Mesenchymal stem cell (in vitro differentiated cells and primary cell): Measurements from ENCODE around the gene SCARB1.
A peak's percentile ranks its signal among the peaks of the same experiment; 100 is the strongest.

Experiments
- DNase-seq: peaks from one replicate; pipeline ENCODE4 v3.0.0-alpha.2; 2013
- H2AFZ ChIP-seq: one replicate; pipeline ENCODE4 v1.6.1; 2013; ENCODE audit warnings: low read depth, mild to moderate bottlenecking, control low read depth, inconsistent platforms, low read length, moderate library complexity
- H2AK5ac ChIP-seq: 2 replicates; pipeline ENCODE4 v1.6.1; 2013; ENCODE audit warnings: low read length, moderate library complexity, mild to moderate bottlenecking, inconsistent platforms; ENCODE audit not compliant: severe bottlenecking
- H2BK120ac ChIP-seq: one replicate; pipeline ENCODE4 v1.6.1; 2013; ENCODE audit warnings: low read depth, mild to moderate bottlenecking, inconsistent platforms, low read length, moderate library complexity
- H2BK12ac ChIP-seq, 2 experiments: one replicate each; pipeline ENCODE4 v1.6.1; 2013; ENCODE audit warnings: inconsistent platforms in 2 of 2, low read length in 2 of 2, mild to moderate bottlenecking in 2 of 2, moderate library complexity in 2 of 2, control low read depth in 1 of 2
- H2BK15ac ChIP-seq: one replicate; pipeline ENCODE4 v1.6.1; 2013; ENCODE audit warnings: mild to moderate bottlenecking, low read depth, inconsistent platforms; ENCODE audit not compliant: poor library complexity, severe bottlenecking
- H2BK5ac ChIP-seq: 2 replicates; pipeline ENCODE4 v1.6.1; 2013; ENCODE audit warnings: low read depth, mild to moderate bottlenecking, low read length, control low read depth, inconsistent platforms; ENCODE audit not compliant: poor library complexity, severe bottlenecking
- H3K14ac ChIP-seq, 2 experiments: one replicate each; pipeline ENCODE4 v1.6.1; 2013; ENCODE audit warnings: inconsistent platforms in 2 of 2, low read length in 2 of 2, control low read depth in 1 of 2, mild to moderate bottlenecking in 1 of 2, moderate library complexity in 1 of 2
- H3K18ac ChIP-seq, 2 experiments: one replicate each; pipeline ENCODE4 v1.6.1; 2013; ENCODE audit warnings: inconsistent platforms in 2 of 2, low read length in 2 of 2, control low read depth in 1 of 2, low read depth in 1 of 2, mild to moderate bottlenecking in 1 of 2
- H3K23ac ChIP-seq, 2 experiments: one replicate each; pipeline ENCODE4 v1.6.1; 2013; ENCODE audit warnings: inconsistent platforms in 2 of 2, low read length in 2 of 2, mild to moderate bottlenecking in 2 of 2, moderate library complexity in 2 of 2, control low read depth in 1 of 2
- H3K27ac ChIP-seq: 2 replicates; pipeline ENCODE4 v1.5.1; 2013; ENCODE audit warnings: mild to moderate bottlenecking, moderate library complexity, low read length, control low read depth, inconsistent platforms; ENCODE audit not compliant: poor library complexity, severe bottlenecking
- H3K27me3 ChIP-seq, 2 experiments: 2 replicates each; pipeline versions ENCODE4 v1.6.1 to v1.7.0; 2013; ENCODE audit warnings: low read length in 2 of 2, mild to moderate bottlenecking in 2 of 2, moderate library complexity in 2 of 2, control low read depth in 1 of 2, inconsistent platforms in 1 of 2; ENCODE audit not compliant: control insufficient read depth in 1 of 2, insufficient read depth in 1 of 2
- H3K36me3 ChIP-seq, 2 experiments: 2 replicates each; pipeline versions ENCODE4 v1.6.1 to v1.7.0; 2013; ENCODE audit warnings: low read length in 2 of 2, control low read depth in 1 of 2, inconsistent platforms in 1 of 2, low read depth in 1 of 2, mild to moderate bottlenecking in 1 of 2; ENCODE audit not compliant: insufficient read depth in 2 of 2, control insufficient read depth in 1 of 2
- H3K4ac ChIP-seq, 2 experiments: one replicate each; pipeline ENCODE4 v1.6.1; 2013; ENCODE audit warnings: inconsistent platforms in 2 of 2, low read length in 2 of 2, mild to moderate bottlenecking in 2 of 2, moderate library complexity in 2 of 2, control low read depth in 1 of 2, low read depth in 1 of 2
- H3K4me1 ChIP-seq: 2 replicates; pipeline ENCODE4 v1.6.1; 2013; ENCODE audit warnings: low read depth, low read length, control low read depth; ENCODE audit not compliant: control insufficient read depth, insufficient read depth
- H3K4me2 ChIP-seq: 2 replicates; pipeline ENCODE4 v1.6.1; 2013; ENCODE audit warnings: low read length, mild to moderate bottlenecking, inconsistent platforms; ENCODE audit not compliant: poor library complexity, severe bottlenecking
- H3K4me3 ChIP-seq, 2 experiments: 2 replicates each; pipeline versions ENCODE4 v1.5.1 to v1.7.0; 2013; ENCODE audit warnings: low read length in 2 of 2, mild to moderate bottlenecking in 2 of 2, control low read depth in 1 of 2, low read depth in 1 of 2; ENCODE audit not compliant: insufficient read depth in 1 of 2
- H3K79me1 ChIP-seq: replicated peaks from 2 replicates; pipeline ENCODE4 v1.6.1; 2013; ENCODE audit warnings: mild to moderate bottlenecking, control low read depth, low read length, inconsistent platforms; ENCODE audit not compliant: poor library complexity, severe bottlenecking
- H3K9ac ChIP-seq: 2 replicates; pipeline ENCODE4 v1.7.0; 2013; ENCODE audit warnings: mild to moderate bottlenecking, low read length, moderate library complexity
- H3K9me3 ChIP-seq: 2 replicates; pipeline ENCODE4 v1.7.0; 2013; ENCODE audit warnings: mild to moderate bottlenecking, low read length; ENCODE audit not compliant: control insufficient read depth
- H4K8ac ChIP-seq: one replicate; pipeline ENCODE4 v1.6.1; 2013; ENCODE audit warnings: inconsistent platforms, mild to moderate bottlenecking, low read length, moderate library complexity
- H4K91ac ChIP-seq: one replicate; pipeline ENCODE4 v1.6.1; 2013; ENCODE audit warnings: mild to moderate bottlenecking, low read length, inconsistent platforms
- WGBS: methylation state at CpG from one replicate; pipeline ENCODE4 v1.1.7; 2013; ENCODE audit warnings: mixed read lengths; 5-methylcytosine and 5-hydroxymethylcytosine counted together

The SCARB1 gene

DNA sequence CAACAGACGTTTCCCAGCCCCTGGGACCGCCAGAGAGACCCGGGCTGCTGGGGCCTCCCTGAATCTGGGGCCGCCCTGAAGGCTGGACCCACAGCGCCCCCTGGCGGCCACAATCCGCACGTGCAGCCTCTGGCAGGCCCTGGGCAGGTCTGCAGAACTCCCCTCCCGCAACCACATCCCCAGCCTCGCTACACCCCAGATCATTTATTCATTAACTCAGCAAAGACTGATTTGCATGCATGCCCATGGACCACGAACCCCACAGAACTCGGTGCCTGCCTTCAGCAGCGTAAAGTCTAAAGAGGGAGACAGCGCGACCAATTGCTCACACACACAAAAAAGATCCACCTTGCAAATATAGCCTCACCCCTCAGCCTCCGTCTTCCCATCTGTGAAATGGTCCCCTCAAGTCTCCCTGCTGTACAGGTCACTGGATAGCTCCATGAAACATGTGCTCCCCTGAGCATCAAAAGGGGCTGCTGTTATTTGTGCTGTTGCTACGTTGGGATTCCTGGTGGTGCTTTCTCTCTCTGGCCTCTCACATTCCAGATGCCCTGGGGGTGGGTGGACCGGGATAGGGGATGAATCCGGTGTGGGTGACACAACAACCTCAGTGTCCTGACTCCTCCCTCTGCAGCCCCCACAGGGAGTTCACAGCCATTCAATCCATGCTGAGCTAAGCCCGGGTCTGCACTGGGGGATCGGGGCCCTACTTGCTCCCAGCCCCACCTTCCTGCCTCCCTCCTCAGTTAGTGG lies 96.4 kb downstream of the SCARB1 start:
- H2BK120ac ChIP-seq = peak overlapping the region; percentile 52
- no peaks in the 10 kb centered on the region for H3K9me3 ChIP-seq
- H3K9ac ChIP-seq = no peak overlapping the region
- peak overlapping the region; percentile 52 to 74 for H3K18ac ChIP-seq
- peak overlapping the region; percentile 11 for H4K91ac ChIP-seq
- no peak overlapping the region for H3K4me2 ChIP-seq
- peak overlapping the region; percentile 32 to 75 for H2BK12ac ChIP-seq
- peaks cover 3% of the 10 kb centered on the region for H3K79me1 ChIP-seq
- peak overlapping the region; percentile 69 for H4K8ac ChIP-seq
- H2BK5ac ChIP-seq = peak overlapping the region; percentile 46
- peak overlapping the region; percentile 77 for H3K27ac ChIP-seq
- WGBS = 31% methylated on average over 21 of the region's 21 CpGs
- H3K4ac ChIP-seq = peak overlapping the region; percentile 63 to 75
- H2AFZ ChIP-seq = no peak overlapping the region
- H3K36me3 ChIP-seq = no peaks in the 10 kb centered on the region
- H3K4me3 ChIP-seq = no peak overlapping the region
- peak overlapping the region; percentile 70 for H2BK15ac ChIP-seq
- peaks cover 0 to 18% of the 10 kb centered on the region in 2 experiments for H3K27me3 ChIP-seq
- H3K14ac ChIP-seq = no peak overlapping the region
- H2AK5ac ChIP-seq = peak overlapping the region; percentile 89
- DNase-seq = peak; percentile 72
- no peak overlapping the region for H3K23ac ChIP-seq
- H3K4me1 ChIP-seq = peaks cover 44% of the 10 kb centered on the region

DNA sequence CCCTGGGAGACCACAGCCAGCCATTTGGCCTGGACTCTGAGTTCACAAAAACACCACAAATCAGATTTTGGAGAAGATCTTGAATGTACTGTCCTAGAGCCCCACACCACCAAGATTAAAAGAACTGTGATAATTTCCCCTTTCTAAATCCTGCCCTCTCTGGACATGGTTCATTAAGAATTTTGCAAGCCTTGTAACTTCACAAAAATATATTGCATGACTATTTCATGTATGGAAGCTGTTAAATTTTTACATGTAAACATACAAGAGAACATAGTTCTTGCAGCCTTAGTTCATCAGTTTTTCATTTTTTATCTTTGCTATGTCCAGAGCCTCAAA lies 97.0 kb downstream of the SCARB1 start:
- H4K91ac ChIP-seq = peak overlapping the region; percentile 9
- H3K4me2 ChIP-seq = no peak overlapping the region
- H3K9me3 ChIP-seq = no peaks in the 10 kb centered on the region
- DNase-seq = no peak
- H3K4ac ChIP-seq = peak overlapping the region in 1 of 2 experiments; percentile 73
- no peak overlapping the region for H4K8ac ChIP-seq
- H3K14ac ChIP-seq = no peak overlapping the region
- no peak overlapping the region for H2AFZ ChIP-seq
- peak overlapping the region; percentile 35 for H3K27ac ChIP-seq
- H3K36me3 ChIP-seq = no peaks in the 10 kb centered on the region
- no peak overlapping the region for H3K18ac ChIP-seq
- peak overlapping the region; percentile 76 for H2AK5ac ChIP-seq
- peaks cover 3% of the 10 kb centered on the region for H3K79me1 ChIP-seq
- peak overlapping the region in 1 of 2 experiments; percentile 93 for H2BK12ac ChIP-seq
- H3K4me3 ChIP-seq = no peak overlapping the region
- H2BK120ac ChIP-seq = peak overlapping the region; percentile 39
- H3K9ac ChIP-seq = peak overlapping the region; percentile 25
- peaks cover 0 to 14% of the 10 kb centered on the region in 2 experiments for H3K27me3 ChIP-seq
- peak overlapping the region; percentile 46 for H2BK5ac ChIP-seq
- H3K23ac ChIP-seq = no peak overlapping the region
- no peak overlapping the region for H2BK15ac ChIP-seq
- H3K4me1 ChIP-seq = peaks cover 43% of the 10 kb centered on the region

- WGBS = 84% methylated on average over 9 of the region's 9 CpGs
- peak overlapping the region; percentile 55 for H4K8ac ChIP-seq
- no peak overlapping the region for H3K4me3 ChIP-seq
- peak overlapping the region; percentile 38 to 89 for H3K18ac ChIP-seq
- peak overlapping the region; percentile 47 for H2AK5ac ChIP-seq
- peak overlapping the region; percentile 53 for H2BK5ac ChIP-seq
- no peak overlapping the region for H2AFZ ChIP-seq
- peak overlapping the region; percentile 1 for H4K91ac ChIP-seq
- H2BK120ac ChIP-seq = peak overlapping the region; percentile 66
- peaks cover 43% of the 10 kb centered on the region for H3K4me1 ChIP-seq
- DNase-seq = peak; percentile 13
- peak overlapping the region; percentile 18 for H3K27ac ChIP-seq
- peaks cover 0 to 8% of the 10 kb centered on the region in 2 experiments for H3K27me3 ChIP-seq
- H3K9ac ChIP-seq = peak overlapping the region; percentile 50
- no peaks in the 10 kb centered on the region for H3K9me3 ChIP-seq
- no peaks in the 10 kb centered on the region for H3K36me3 ChIP-seq
- no peaks in the 10 kb centered on the region for H3K79me1 ChIP-seq
- H2BK12ac ChIP-seq = peak overlapping the region; percentile 80 to 94
- peak overlapping the region; percentile 66 to 90 for H3K4ac ChIP-seq
- H3K23ac ChIP-seq = peak overlapping the region in 1 of 2 experiments; percentile 19
- H3K4me2 ChIP-seq = no peak overlapping the region
- peak overlapping the region; percentile 49 for H2BK15ac ChIP-seq
- peak overlapping the region in 1 of 2 experiments; percentile 76 for H3K14ac ChIP-seq
Observed at GRCh38 chr12:124765581-124766489, 97.8 kb downstream of the SCARB1 start.
